ENCODE measurements around the gene SEMA3G.
A peak's percentile ranks its signal among the peaks of the same experiment; 100 is the strongest.

Gene SEMA3G

DNA sequence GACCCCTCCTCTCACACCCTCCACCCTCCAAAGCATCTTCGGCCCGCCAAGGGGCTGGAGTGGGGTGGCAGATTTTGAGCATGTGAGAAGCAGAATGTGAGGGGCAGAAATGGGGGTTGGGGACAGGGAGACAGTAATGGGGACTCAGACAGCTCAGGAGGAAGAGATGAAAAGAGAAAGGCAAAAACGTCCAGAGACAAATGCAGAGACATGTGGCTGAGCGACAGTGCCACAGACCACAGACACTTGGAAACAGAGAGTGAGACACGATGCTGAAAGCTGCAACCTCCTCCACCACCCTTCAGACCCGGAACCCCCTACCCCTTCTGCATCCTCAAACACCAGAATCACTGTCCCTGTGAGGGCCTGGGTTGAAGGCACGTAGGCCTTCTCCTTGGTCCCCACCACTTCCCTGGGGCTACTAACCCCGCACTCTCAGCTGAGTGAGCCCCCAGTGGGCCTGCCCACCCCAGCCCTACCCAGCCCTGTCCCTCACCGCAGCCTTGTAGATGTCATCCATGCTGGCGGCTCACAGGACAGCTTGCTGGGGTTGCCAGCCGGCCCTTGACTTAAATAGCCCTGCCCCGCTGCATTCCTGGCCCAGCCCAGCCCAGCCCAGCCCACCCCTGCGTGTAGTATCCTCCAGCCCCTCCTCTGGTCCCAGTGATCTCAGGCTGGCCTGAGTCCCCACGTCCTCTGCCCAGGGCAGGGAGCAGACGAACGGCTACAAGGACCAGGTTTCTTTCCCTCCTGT, 8.8 kb upstream of the SEMA3G start, which contains the start of gene TNNC1:
Gene TNNC1, minus strand, starts transcription at position 546 of the 754 bp plus-strand sequence. Its CDS starts 26 bp downstream, at position 520.
- DNase-seq = no peak

DNA sequence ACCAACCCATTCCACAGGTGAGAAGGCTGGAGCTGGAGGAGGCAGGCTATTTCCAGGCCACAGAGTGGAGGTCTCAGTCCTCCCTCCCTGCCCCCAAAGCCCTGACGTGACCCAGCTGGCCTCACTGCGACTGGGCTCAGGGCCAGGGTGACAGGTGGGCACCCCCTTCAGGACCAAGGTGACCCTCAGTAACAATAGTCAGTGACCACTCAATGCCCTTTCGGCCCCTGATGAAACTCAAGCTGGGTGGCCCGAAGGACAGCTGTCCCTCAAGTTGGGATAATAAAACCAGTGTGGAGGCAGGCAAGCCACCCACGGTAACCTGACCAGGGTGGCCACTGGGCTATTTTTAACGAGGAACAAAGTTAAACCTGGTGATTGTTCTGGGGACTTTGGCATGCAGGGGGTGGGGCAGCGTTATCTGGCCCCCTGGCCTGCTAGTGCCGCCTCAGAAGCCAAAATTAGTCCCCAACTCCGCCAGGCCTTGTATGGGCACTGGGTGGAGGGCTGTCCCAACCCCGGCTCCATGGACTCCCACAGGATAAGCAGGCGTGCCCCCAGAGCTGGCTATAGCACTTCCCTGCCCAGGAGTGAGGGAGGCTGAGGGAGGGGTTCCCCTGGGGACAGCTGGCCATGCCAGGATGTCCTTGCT, 7.8 kb upstream of the SEMA3G start:
- no peak for DNase-seq

DNA sequence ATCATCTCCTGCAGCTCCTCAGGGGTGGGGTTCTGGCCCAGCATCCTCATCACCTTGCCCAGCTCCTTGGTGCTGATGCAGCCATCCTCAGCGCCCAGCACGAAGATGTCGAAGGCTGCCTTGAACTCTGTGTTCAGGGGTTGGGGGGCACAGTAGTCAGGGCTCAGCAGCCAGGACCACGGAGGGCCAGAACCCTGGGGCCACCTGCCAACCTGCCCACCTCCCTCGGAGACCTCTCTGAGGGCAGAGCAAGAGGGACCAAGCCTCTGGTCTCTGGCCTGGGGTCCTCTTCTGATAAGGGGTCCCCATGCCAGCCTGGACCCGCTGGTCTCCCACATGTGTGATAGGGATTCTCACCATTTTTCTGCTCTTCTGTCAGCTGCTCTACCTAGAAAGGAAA, 7.2 kb upstream of the SEMA3G start:
- DNase-seq = no peak

DNA sequence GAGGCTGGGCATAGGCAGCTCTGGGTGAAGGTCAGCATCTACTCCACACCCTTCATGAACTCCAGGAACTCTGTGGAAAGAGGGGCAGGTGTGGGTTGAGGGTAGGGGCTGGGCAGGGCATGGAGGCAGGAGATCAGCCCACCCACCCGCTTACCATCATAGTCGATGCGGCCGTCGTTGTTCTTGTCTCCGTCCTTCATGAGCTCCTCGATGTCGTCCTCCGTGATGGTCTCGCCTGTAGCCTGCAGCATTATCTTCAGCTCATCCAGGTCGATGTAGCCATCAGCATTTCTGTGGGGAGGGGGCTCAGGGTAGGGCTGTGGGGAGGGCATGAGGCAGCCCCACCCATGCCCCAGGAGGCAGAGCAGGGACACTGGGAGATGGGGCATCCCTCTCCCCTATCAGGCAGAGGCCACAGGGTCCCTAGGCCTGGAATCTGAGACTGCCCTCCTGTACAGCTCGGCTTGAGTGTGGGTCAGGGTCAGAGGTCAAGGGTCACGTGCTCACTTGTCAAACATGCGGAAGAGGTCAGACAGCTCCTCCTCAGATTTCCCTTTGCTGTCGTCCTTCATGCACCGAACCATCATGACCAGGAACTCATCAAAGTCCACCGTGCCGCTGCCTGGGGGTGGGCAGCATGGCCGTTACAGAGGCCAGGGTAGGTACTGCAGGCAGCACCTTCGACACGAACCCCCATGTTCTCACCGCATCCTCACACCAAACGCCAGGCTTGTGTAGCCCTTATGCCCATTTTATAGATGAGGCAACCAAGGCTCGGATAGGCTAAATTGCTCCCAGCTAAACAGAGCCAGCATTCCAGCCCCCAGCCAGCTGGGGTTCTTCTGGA, 6.6 kb upstream of the SEMA3G start:
- no peak for DNase-seq

DNA sequence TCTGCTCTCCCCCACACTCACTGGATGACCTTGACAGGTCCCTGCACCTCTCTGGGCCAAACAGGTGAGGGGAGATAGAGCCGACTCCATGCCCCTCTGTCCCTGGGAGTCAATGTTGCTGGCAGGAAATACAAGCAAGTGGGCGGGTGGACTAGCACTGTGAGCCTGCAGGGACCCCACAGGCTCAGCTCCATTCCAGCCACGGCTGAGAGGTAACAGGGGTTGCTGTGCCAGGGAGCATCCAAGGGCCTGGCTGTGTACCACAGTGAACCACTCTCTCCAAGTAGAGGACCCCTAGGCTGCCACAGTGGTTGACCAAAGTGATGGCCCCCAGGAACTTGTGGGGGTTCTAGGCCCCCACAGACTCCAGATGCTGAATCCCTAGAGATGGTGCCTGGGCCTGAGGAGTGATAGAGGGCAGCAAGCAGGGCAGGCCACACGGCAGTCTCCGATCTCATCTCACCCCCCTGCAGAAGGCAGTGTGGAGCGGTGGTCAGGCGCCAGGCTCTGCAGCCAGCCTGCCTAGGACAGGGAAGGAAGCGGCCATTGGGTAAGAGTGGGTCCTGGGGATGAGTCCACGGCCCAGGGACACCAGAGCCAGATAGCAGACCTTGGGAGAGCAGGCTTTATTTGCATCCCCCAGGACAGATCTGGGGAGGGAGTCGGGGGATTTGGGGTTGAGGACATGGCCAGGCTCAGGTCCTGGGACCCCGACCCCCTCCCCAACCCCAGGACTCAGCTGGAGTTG, 5.8 kb upstream of the SEMA3G start:
- DNase-seq = no peak

DNA sequence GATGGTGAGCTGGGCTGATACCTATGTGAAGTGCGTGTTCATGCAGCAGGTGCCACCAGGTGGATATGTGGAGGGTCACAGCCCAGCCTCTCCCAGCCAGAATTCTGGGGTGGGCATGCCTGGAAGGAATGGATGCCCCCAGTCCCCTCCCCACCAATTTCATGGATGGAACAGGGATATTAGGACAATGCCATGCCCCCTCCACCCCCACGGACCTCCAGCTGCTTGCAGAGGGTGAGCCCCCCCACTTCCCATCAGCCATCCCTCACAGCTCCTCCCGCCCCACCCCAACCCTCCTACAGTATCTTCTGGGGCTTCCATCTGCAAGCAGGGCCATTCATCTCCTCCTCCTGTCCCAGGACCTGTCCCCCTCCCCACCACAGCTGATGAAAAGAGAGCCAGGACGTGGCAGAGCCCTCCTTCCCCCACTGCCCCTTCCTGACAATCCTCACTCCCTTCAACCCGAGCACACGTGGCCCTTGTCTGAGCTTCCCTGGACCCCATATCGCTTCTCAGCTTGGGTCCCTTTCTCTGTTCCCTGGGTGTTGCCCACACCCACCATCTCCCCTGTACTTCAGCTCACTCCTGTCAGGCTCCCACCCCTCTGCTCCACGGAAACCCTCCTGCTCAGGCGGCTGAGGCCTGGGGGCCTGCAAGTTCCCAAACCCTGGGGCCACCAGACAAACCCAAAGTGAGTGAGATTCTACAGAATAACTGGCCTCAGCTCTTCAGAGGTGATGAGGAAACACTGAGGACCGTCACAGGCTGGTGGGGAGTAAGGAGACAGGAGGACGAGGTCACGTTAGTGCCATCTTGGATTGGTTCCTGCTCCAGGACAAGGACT, 2.8 kb upstream of the SEMA3G start:
- no peak for DNase-seq

DNA sequence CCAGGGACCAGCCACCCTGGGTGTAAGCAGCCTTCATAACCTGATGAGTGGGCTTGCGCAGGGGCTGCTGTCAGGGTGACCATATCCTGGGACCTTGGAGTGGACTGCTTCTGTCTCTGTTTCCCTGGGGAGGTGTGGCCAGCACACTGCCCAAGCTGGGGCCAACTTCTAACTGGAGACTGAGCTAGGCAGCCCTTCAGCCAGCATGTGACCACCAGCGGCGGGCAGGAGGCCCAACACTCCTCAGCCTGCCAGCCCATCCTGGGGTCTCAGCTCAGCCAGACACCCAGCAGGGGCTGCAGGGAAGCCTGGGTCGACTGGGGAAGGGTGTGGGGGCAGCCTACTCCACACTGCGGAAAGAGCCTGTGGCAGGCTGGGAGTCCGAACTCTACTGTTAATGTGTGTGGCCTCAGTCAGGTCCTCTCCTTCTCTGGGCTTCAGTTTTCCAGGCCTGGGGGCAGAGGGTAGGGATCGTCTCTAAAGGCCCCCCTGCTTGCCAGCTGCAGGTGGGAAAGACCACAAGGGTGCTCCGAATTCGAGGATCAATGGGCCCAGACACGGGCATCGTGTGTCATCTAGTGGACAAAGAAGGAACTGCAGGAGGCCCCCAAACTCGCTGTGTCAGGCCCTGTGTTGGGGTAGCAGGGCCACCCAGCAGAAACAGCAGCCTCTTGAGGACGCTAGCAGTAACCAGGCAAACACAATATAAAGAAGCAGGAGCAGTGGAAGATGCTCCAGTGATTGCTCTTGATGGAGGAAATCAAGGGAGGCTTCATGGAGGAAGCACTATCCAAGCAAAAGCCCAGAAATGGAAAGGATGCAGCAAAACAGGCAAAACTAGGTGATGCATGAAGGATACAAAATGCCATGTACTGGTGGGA, 2.0 kb upstream of the SEMA3G start:
- peak; percentile 58 to 76 for DNase-seq

DNA sequence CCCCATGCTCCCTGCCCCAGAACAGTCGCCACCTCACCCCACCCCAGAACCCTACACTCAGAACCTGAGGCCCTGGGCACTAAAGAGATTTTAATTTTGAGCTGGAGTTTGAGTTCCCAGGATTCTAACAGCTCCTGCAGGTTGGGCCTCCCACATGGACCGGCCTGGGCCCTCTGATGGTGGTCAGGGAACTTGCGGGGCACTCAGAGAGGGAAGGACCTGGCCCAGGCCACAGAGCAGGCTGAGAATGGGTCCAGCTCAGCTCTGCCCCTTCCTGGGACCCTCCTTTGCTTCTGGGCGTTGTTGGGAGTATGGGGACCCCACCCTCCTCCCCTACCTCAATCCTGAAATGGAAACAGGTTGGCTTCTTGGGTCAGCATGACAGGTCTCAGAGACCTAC, 1.1 kb upstream of the SEMA3G start:
- DNase-seq = no peak

DNA sequence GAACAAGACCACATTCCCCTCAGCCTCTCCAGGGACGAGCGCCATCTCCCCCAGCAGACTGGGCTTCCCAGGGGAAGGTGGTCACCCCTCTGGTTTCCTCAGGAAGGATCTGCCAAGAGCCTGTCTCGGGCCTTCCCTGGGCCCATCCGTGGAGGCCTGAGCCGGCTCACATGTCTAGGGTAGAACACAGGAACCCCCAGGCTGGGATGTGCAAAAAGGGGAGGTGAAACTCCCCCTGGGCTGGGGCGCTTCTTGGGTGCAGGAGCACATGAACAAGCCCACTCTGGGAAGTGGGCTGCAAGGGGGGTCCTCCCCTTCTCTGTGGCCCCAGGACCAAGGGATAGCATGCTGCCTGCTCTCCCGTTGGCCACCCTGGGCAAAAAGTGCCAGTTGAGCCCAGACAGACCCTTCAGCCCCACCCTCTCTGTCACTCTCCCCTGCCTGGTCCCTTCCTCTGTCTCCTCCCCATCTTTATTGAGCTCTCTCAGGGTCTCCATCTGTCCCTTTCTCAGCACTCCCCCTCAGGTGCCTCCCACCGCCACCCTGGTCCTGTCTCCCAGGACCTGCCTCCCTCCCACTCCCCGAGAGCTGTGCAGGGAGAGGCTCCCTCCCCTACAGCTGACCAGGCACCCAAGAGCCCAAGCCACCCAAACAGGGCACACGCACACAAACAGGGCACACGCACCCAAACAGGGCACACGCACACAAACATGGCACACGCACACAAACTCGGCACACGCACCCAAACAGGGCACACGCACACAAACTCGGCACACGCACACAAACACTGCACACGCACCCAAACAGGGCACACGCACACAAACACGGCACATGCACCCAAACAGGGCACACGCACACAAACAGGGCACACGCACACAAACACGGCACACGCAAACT, 864 bp downstream of the SEMA3G start:
- no peak for DNase-seq

DNA sequence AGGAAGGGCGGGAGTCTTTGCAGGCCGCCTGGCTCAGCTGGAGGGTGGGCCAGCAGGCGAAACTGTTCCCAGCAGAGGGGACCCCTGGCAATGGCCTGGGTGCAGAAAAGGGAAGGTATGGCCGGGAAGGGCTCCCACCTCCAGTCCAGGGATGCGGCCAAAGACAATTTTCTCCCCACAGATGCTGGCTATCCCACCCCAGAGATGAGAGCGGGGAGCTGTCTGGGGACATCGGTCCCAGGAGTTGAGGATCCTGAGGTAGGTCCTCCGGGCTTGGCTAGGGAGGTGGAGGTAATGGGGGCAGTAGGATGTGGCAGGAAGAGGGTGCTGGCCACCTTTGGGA, 1.7 kb downstream of the SEMA3G start:
- DNase-seq = no peak

DNA sequence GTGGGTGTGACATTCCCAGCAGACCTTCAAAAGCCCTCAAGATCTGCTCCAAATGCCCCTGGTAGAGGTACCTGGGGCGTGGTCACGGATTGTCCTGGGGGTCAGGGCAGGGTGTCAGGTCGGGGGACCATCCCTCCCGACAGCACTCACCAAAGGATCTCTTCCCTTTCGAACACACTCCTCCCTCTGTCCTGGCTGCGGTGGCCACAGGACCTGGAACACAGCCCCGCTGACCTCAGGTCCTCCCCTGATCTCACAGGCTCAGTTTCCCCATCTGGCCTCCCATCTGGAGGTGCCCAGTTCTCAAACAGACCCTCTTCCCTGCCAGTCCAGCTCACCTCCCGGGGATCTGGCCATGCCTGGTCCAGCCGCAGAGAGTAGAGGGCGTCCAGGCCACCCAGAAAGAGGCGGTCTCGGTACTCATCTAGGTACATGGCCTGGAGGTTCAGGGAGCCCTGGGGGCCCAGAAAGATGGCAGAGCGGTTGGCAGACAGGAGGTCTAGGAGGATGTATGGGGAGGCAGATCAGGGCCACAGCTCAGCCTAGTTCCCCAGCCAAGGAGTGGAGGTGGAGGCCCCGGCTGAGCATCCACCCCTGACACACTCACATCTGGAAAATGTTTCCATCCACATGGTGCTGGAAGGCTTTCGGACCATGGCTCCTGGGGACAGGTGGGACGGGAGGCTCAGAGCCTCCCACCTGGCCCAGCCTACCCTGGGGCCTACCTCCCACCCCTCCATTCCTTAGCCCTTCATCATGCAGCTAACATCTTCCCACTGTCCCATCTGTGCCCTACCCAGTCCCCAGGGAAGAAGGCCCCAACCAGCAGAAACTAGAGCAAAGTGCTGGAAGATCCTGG, 2.3 kb downstream of the SEMA3G start:
- DNase-seq = no peak

DNA sequence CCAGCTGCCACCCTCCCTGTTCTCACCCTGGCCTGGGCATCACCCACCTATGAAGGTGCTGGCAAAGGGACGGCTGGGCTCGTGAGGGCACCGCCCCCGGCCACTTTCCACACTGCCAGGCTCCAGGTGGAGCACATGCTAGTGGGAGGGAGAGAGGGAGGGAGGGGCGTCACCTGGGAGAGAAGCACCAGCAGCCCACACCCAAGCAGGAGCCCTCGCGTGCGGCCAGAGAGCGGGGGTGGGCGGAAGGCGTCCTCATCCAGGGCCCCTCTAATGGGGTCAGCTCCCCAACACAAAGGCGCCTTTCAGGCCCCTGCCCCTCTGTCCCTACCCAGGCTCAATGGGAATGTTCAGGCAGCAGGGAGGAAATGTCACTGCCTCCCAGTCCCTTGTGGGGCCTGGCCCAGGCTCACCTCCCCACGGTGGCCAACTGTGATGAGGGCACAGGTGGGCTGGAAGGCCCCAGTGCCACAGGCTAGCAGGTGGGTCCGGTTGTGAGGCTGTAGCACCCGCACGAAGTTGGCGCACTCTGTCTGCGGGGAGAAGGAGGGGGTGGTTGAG, 3.1 kb downstream of the SEMA3G start:
- no peak for DNase-seq

DNA sequence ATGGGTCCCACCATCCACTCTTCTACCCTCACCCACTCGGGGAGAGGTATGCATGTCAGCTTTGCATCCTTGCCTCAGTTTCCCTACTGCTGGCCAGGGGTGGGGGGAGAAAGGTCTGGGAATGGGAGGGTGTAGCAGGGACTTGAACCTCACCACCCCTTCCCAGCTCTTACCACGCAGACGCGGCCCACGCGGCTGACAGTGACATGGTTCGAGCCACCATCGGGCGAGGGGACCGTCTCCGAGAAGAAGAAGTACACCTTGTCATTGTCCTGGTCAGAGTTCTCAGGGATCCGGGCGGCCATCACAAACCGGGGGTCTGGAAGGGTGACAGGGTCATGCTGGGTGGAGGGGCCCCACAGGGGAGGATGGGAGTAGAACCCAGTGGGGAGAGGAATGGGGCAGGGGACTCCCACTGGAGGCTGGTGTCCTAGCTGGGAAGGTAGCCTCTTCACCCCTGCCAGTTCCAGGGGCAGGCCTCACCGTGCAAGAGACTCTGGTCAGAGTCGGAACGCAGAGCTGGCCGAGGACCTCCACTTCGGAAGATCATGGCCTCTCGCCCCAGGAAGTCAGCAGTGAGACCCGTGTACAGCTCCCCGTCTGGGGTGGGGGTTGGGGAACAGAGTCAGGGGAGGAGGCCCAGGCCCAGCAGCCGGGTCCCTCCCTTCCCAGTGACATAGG, 3.7 kb downstream of the SEMA3G start:
- no peak for DNase-seq

DNA sequence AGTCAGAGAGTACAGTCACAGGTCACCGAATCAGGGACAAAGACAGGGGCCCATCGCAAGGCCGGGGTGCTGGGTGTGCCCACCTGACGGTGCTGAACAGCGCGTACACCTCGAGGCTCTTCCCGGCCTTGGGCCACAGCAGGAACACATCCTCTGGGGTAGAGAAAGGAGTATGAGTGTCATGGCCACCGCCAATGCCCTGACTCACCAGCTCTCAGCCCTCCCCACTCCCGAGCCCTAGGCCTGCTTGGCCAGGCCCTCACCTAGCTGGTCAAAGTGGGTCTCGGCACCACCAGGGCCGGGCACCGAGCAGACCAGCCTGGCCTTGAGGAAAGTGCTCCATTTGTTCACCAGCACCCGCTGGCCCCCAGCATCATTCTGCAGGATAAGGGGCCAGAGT, 4.2 kb downstream of the SEMA3G start:
- no peak for DNase-seq

DNA sequence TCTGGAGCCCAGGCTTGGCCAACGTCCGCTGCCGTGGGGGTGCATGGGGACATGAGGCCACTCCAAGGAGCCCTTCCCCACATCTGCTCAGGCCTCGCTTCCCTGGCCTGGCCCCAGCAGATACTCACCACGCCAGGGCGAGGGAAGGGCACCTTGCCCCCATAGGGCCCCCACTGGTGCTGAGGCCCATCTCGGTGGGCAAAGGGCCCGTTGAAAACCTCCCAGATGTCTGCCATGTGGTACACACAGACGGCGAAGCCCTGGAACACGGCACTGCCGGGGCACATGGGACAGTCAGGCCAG, 4.7 kb downstream of the SEMA3G start:
- DNase-seq = no peak

DNA sequence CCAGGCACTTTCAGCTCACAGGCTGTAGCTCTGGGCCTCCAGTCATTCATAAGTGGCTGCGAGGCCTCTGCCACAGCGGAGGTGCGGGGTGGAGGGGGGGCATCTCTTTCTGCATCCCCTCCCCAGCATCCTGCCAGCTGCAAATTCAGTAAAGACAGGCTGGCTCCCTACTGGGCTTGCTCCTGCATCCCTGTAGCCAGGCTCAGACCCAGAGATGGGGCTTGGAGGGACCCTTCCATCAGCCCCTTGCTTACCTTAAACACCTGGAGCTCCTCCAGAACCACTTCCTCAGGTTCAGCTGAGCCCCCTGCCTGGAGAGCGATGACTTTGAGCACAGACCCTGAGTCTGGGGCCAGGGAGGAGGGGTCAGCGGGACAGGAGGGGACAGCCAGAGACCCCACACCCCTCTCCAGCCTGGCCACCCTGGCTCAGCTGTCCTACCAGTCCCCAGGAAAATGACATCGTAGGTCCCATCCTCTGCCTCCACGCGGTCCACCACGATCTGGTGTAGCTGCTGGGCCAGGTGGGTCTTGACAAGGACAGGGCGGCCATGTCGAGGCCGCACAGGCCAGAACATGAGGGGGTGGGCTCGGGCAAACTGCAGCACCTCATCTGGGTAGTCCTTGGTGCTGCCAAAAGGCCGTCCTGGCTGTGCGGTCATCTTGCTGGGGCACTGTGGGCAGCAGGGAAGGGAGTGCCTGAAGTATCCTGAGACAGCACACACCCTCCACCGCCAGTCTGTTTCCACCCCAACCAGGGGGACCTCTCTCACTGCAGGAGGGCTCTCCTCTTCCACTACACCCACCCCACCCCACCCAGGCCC, 5.3 kb downstream of the SEMA3G start:
- DNase-seq = no peak
